Esophagus mucosa (tissue), 1 donor: ENCODE measurements around the gene TIMM8B. TPM values are rescaled to one million over a fixed set of nuclear protein-coding genes. Genes with fewer than 3 reads are reported as not detected.
"Not testable (repeated sequence)": the region's sequence is repeated elsewhere in the genome, so short reads cannot be mapped to it uniquely, and the experiment has no call there.

ENCODE experiments used
- ATAC-seq: fragments of 200-7000 bp; cut with Tn5 transposase; one replicate; pipeline ENCODE4 v1.9.1; 2020
- total RNA-seq: library from RNA; stranded (reverse); gene quantifications from one replicate; pipeline ENCODE4 v1.2.4, GENCODE V29; 2023
- donor health status: DM: yes; HTN: yes; CAD: no.

The TIMM8B gene
- total RNA-seq: 83.4 TPM

DNA sequence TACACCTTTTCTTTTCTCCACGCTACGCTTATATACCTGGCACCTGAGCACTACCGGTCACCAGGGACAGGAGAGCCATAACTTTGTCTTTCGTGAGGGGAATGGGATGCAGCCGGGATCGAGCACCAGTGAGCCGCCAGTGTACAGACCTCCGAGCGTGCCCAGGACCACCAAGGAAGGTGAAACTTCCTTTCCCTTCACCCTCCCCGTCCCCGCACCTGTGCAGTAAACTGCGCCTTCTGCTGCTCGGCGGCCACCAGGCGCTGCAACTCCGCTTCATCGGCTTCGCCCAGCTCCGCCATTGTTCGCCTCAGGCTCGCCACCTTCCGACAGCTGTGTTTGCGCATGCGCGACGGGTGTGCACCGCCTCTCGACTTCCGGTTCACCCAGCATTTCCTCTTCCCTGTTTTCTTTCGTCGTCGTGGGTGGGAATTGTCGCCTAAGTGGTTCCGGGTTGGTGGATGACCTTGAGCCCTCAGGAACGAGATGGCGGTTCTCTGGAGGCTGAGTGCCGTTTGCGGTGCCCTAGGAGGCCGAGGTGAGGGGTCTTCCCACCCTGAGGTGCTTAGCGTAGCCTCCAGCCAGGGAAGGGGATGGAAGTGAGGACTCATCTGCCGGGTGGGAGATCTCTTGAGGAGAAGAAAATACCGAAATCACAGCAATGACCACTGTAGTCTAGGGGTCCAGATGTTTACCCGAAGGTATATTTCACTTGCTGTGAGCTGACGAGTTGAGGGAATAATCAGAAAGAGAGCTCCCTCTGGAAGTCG lies at the start of gene TIMM8B, which contains the start of gene SDHD:
Gene TIMM8B, minus strand, starts transcription at position 335 of the 770 bp plus-strand sequence. Its CDS starts 33 bp downstream, at position 302.
Gene SDHD, plus strand, starts transcription at position 452 of the 770 bp plus-strand sequence. Its CDS starts 35 bp downstream, at position 487.
- ATAC-seq: peak; percentile 95

DNA sequence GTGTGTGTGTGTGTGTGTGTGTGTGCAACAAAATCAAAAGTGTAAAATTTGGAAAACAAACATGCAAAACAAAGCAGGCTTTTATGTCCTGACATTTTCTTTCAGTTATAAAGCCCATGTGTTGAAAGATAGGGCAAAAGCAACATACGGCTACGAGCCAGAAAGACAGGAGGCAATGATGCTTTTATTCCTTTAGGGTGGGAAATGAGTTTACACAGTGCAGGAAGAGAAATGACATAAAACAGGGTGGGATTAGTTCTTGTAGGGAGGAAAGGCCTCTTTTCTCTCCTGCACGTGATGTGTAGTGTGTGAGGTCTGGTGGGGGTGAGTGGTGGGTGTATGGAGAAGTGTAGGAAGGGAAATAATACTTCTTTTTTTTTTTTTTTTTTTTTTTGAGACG lies 47.9 kb upstream of the TIMM8B start:
- no peak for ATAC-seq

DNA sequence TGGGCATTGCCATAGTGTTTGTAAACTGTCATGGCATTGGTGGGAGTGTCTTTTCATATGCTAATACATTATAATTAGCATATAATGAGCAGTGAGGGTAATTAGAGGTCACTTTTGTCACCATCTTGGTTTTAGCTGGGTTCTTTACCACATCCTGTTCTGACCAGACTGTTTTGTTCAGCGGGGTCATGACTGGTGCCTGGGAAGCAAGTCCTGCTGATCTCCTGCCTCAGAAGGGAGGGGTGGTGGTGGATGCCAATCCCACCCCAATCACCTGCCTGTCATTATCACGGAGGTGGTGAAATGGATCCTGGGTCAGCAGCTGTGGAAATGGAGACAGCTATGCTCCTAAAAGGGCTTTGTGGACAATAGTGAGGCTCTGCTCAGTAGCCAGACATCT lies 46.2 kb upstream of the TIMM8B start:
- ATAC-seq: no peak

DNA sequence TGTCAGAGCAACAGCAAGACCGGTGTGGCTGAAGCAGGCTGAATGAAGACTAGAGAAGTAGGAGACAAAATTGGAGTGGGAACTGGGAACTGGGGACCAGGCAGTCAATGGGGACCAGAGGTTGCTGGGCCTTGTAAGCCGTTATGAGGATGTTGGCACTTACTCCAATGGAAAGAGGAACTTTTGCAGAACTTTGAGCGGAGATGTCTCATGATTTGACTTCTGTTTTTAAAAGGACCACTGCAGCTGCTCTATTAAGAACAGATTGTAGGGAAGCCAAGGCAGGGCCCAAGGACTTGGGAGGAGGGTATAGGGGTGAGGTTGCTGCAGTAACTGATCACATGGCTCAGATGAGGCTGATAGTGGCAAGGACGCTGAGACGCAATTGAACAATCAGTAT lies 43.1 kb upstream of the TIMM8B start:
- no peak for ATAC-seq

GRCh38 chr11:112128483-112129121 lies 42.0 kb upstream of the TIMM8B start:
- ATAC-seq: peak; percentile 64

- no peak for ATAC-seq
Measured at GRCh38 chr11:112127056-112127455, 40.5 kb upstream of the TIMM8B start.

DNA sequence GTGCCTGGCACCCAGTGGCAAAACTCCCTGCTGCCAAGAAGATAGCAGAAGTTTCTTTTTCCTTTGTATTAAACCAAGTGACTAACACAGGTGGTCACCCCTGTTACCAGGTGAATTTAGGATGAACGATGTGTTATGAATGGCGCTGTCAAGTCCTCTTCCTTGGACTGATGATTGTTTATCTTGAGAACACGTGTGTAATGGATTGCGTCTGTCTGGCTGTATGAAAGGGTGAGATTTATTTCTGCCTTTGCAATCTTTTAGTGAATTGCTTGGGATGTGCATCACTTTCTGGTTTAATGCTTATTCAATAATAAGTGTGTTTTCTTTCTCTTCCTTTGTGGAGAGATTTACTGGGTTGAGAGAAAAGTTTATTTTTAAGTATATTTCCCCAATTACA lies 36.6 kb upstream of the TIMM8B start:
- no peak for ATAC-seq

DNA sequence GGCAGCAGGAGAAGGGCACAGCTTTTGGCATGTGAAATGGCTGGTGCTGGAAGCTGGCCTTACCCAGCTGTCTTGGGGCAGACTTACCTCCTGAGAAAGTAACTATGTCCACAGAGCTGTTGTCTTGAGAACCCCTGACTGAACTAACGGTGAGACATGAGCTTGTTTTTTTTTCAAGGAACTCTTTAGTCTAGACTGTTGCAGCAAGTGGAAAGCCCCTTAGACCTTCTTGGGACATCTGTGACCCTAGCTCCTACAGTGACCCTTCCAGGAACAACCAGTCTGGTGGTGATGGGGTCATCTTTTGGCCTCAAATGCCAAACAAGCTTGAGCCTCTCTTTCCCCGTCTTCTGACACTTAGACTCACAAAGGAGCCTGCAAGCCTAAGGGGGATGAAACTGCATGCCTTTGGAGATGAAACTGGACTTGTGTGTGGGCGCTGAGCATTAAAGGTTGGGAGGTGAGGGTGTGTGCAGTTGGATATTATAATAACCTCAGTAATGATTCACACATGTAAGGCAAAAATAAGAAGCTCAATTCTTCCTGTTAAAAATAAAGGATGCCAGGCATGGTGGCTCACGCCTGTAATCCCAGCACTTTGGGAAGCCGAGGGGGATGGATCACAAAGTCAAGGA lies 35.5 kb upstream of the TIMM8B start:
- ATAC-seq: peak; percentile 39

DNA sequence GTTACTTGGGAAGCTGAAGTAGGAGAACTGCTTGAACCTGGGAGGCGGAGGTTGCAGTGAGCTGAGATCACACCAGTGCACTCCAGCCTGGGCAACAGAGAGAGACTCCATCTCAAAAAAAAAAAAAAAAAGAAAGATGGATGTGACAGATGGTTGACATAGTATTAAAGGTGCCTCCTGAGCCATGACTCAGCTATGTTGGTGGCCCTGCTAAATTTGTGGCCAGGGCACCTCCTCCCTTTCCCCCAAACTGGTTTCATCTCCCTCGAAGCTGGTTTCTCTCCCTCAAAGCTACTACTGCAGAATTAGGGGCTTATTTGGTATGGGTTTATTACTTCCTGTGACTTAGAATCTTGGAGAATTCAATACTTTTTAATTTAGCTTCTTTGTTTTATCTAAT lies 31.6 kb upstream of the TIMM8B start:
- no peak for ATAC-seq

- no peak for ATAC-seq
Measured at GRCh38 chr11:112115386-112115785, 28.8 kb upstream of the TIMM8B start.

DNA sequence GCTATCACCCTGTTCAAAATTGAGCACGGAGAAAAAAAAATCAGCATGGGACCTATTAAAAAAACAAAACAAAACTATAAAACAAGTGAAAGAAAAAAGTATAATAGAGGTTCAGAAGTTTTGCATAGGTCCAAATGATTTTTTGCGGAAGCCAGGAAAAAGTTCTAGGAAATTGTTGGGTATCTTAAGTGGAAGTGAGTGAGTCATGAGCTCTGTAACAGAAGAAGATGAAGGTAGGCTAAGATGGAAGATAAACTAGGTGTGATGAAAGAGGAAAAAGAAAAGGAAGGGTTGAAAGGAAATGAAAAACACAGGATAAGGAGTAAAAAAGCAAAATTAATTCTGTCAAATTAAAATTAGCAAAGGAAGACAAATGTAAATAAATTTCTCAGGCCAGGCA lies 27.9 kb upstream of the TIMM8B start:
- ATAC-seq: no peak

DNA sequence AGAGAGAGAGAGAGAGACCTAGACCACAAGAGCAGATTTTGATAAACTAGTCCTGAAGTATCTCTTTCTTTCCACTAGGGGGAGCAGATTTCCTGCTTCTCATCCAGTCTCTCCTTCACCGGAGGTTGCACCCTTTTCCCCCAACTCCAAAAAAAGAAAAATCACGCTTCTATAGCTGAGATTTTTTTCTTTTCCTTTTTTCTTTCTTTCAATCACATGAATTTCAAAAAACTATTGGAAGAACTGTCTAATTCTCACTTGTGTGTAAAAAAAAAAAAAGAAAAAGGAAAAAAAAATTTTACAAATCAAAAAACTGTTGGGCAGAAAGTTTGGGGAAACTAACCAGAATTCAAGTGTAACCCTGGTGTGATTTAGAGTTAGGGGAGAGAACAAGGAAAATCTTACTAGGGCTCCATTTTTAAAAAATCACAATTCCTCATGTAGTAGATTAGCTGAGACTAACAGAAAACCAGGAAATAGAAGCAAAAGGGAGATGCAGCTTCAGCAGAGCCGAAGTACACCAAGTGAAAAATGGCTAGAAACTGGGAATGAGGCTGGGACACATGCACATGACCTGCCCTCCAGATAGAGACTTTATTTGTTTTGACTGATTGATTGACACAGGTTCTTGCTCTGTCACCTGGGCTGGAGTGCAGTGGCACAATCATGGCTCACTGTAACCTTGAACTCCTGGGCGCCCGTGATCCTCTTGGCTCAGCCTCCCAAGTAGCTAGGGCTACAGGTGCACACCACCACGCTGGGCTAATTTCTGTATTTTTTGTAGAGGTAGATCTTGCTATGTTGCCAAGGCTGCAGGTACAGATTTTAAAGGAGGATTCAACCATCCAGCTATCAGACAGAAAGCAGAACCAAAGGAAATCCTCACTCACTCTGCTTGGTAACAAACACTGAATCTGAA lies 27.2 kb upstream of the TIMM8B start:
- ATAC-seq: peak; percentile 71

DNA sequence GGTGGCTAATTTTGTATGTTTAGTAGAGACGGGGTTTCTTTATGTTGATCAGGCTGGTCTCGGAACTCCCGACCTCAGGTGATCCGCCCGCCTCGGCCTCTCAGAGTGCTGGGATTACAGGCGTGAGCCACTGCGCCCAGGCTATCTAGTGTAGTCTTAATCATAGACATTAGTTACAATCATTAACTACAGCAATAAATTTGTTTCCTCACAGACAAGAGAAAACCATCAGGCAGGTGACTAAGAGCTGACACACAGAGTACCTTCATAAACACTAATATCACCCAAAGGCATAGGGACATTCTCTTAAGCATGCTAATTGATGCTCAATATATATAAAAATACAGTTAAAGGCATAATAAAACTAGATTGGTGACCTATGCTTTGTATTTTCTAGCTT lies 19.5 kb upstream of the TIMM8B start:
- peak; percentile 70 for ATAC-seq

- ATAC-seq: no peak
Measured at GRCh38 chr11:112103446-112103845, 16.9 kb upstream of the TIMM8B start.

DNA sequence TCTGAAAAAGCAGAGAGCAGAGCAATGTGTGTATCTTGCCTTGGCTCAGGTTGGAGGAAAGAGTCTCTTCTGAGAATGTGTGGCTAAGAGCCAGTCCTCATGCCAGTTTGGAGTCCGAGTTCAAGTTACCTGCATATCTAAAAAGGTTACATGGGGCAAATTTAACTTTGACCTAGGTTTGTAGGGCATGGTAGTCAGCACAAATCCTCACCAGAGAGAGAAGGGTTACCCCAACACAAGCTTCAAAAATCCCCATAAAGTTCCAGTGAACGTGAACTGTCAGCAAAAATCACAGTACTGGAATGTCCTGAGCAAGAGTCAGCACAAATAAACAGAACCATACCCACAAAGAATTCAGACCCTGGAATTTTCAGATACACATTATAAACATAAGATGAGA lies 13.9 kb upstream of the TIMM8B start:
- no peak for ATAC-seq

DNA sequence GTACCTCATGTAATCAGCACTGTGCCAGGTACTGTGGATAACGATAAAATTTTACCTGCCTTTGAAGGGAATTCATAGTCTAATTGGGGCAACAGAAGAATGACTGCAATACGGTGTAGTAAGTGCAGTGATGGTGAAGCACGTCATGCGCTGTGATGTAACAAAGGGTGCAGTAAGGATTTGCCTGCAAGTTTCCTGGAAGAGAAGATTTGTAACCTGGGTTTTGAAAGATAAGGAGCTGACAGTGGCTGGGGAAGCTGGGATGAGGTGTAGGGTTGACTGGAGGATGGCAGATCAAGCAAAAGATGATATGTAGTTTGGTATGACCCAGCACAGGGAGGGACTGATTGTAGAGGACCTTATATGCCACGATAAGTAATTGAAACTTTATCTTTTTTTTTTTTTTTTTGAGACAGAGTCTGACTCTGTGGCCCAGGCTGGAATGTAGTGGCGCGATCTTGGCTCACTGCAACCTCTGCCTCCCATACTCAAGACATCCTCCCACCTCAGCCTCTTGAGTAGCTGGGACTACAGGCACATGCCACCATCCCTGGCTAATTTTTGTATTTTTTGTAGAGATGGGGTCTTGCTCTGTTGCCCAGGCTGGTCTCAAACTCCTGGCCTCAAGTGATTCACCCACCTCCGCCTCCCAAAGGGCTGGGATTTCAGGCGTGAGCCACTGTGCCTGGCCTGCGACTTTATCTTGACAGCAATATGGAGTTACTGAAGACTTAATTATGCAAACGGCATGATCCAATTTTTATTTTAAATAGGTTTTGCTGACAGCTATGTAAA lies 11.4 kb upstream of the TIMM8B start:
- no peak for ATAC-seq

GRCh38 chr11:112096194-112096593 lies 9.6 kb upstream of the TIMM8B start:
- ATAC-seq: no peak

- not testable (repeated sequence) for ATAC-seq
Measured at GRCh38 chr11:112095302-112095701, 8.7 kb upstream of the TIMM8B start.

DNA sequence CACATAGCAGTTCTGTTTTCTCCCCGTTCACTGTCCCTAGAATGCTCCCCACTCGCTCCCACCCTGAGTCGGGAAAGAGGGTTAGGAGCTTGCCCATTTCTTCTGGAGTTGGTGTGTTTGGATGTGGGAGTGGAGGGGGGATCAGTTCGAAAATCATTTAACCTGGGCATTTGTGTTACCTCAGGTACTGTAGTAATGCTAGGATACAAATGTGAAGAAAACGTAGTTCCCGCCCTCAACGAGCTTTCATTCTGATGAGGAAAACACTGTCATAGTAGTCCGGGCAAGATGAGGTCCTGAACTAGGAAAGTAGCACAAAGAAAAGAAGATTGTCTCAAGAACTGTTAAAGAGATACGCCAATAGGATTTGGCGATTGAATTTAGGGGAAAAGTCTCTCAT lies 656 bp upstream of the TIMM8B start:
- ATAC-seq: no peak

GRCh38 chr11:112085822-112086421 lies 634 bp downstream of the TIMM8B start:
- peak; percentile 64 for ATAC-seq

DNA sequence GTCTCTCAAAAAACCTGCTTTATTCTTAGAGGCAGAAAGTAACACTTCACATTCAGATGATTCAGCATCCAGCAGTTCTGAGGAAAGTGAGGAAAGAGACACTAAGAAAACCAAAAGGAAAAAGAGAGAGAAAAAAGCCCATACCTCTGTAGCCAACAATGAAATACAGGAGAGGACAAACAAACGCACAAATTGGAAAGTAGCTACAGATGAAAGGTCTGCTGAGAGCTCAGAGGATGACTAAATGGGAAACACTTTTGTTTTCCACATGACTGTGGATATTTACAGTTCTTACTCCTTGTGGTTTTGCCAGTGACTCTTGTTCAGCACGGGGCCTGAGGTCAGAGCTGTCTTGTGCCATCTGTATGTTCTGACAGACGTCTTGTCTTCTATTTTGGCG lies 3.8 kb downstream of the TIMM8B start:
- no peak for ATAC-seq
